Left ventricle myocardium inferior (tissue), 1 donor: Measurements from ENCODE around the gene ELAPOR1. TPM values are rescaled to one million over a fixed set of nuclear protein-coding genes. Genes with fewer than 3 reads are reported as not detected.
A peak's percentile ranks its signal among the peaks of the same experiment; 100 is the strongest.

Source experiments
- DNase-seq: peaks from one replicate; pipeline ENCODE4 v3.0.0-alpha.2; 2020
- H3K27ac ChIP-seq: fragments of 200-600 bp; replicated peaks from 2 replicates; pipeline ENCODE4 v1.8.0; 2021
- H3K27me3 ChIP-seq: fragments of 200-600 bp; 2 replicates; pipeline ENCODE4 v1.8.0; 2021; ENCODE audit warnings: low read depth
- H3K36me3 ChIP-seq: fragments of 200-600 bp; 2 replicates; pipeline ENCODE4 v1.8.0; 2021
- H3K4me1 ChIP-seq: fragments of 200-600 bp; 2 replicates; pipeline ENCODE4 v1.8.0; 2021
- H3K4me3 ChIP-seq: fragments of 200-600 bp; 2 replicates; pipeline ENCODE4 v1.8.0; 2021; ENCODE audit warnings: mild to moderate bottlenecking, moderate library complexity
- H3K9me3 ChIP-seq: fragments of 200-600 bp; replicated peaks from 2 replicates; pipeline ENCODE4 v1.8.0; 2021
- intact Hi-C: fragments of 100-400 bp; cut with micrococcal nuclease; formaldehyde crosslinking; loops from one replicate; pipeline ENCODE4 v1.11.0; 2022
- total RNA-seq: library from RNA; stranded (reverse); fragmentation: NEBNext Ultra II Directional; extraction: Animal tissue kit (Norgen Biotek cat#: 25700); gene quantifications from one replicate; pipeline ENCODE4 v1.2.1, GENCODE V29; 2021
- TF ChIP-seq, protein P1 (sequence below): fragments of 200-600 bp; IDR thresholded peaks from 2 replicates; pipeline ENCODE4 v1.8.0; 2021; ENCODE audit warnings: antibody characterized with exemption, mild to moderate bottlenecking, borderline replicate concordance
- donor health status: DM: no; HTN: yes; CAD: no; lungs with severe emphysema.

Gene ELAPOR1
- total RNA-seq, 1 donor from 2014 or later = 0.19 TPM

DNA sequence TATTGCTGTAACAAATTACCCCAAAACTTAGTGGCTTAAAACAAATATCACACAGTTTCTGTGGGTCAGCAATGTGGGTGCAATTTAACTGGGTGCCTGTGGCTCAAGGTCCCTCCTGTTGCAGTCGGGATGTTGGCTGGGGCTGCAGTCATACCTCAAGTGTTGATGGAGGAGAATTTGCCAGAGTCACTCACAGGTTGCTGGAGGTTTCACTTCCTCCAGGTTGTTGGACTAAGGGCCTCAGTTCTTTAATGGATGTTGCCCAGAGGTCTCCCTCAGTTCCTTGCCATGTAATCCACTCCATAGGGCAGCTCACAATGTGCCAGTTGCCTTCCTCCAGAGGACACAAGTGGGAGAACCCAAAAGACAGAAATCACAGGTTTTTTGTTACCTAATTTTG, 35.6 kb upstream of the ELAPOR1 start:
- no peak for DNase-seq
- H3K4me1 ChIP-seq = peaks cover 38% of the 10 kb centered on the region
- H3K36me3 ChIP-seq = peaks cover 6% of the 10 kb centered on the region
- peak overlapping the region; percentile 37 for H3K27ac ChIP-seq
- no peak overlapping the region for H3K4me3 ChIP-seq
- TF ChIP-seq, protein P1, sequence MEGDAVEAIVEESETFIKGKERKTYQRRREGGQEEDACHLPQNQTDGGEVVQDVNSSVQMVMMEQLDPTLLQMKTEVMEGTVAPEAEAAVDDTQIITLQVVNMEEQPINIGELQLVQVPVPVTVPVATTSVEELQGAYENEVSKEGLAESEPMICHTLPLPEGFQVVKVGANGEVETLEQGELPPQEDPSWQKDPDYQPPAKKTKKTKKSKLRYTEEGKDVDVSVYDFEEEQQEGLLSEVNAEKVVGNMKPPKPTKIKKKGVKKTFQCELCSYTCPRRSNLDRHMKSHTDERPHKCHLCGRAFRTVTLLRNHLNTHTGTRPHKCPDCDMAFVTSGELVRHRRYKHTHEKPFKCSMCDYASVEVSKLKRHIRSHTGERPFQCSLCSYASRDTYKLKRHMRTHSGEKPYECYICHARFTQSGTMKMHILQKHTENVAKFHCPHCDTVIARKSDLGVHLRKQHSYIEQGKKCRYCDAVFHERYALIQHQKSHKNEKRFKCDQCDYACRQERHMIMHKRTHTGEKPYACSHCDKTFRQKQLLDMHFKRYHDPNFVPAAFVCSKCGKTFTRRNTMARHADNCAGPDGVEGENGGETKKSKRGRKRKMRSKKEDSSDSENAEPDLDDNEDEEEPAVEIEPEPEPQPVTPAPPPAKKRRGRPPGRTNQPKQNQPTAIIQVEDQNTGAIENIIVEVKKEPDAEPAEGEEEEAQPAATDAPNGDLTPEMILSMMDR = no peak
- intact Hi-C loops = no loop called here
- H3K9me3 ChIP-seq = no peaks in the 10 kb centered on the region
- H3K27me3 ChIP-seq = no peaks in the 10 kb centered on the region

GRCh38 chr1:109079240-109079622, 34.7 kb upstream of the ELAPOR1 start:
- Histone ChIP-seq H3K27ac (peak overlapping the region; percentile 89), H3K27me3 (no peaks in the 10 kb centered on the region), H3K4me1 (peaks cover 38% of the 10 kb centered on the region), H3K4me3 (peak overlapping the region; percentile 34), H3K36me3 (no peaks in the 10 kb centered on the region), H3K9me3 (no peaks in the 10 kb centered on the region)
- DNase-seq = no peak
- intact Hi-C loops = no loop called here
- TF ChIP-seq, protein P1 = no peak

GRCh38 chr1:109080441-109081082, 33.4 kb upstream of the ELAPOR1 start:
- Histone ChIP-seq H3K27ac (peak overlapping the region; percentile 89), H3K27me3 (no peaks in the 10 kb centered on the region), H3K4me1 (peaks cover 24% of the 10 kb centered on the region), H3K4me3 (peak overlapping the region; percentile 34), H3K9me3 (no peaks in the 10 kb centered on the region), H3K36me3 (no peaks in the 10 kb centered on the region)
- TF ChIP-seq, protein P1 = no peak
- intact Hi-C loops = no loop called here
- DNase-seq = no peak

GRCh38 chr1:109083501-109083900, 30.4 kb upstream of the ELAPOR1 start:
- H3K4me1 ChIP-seq = peaks cover 15% of the 10 kb centered on the region
- DNase-seq = no peak
- H3K27ac ChIP-seq = no peak overlapping the region
- H3K9me3 ChIP-seq = no peaks in the 10 kb centered on the region
- no peaks in the 10 kb centered on the region for H3K27me3 ChIP-seq
- TF ChIP-seq, protein P1 = no peak
- no peak overlapping the region for H3K4me3 ChIP-seq
- intact Hi-C loops = no loop called here
- H3K36me3 ChIP-seq = no peaks in the 10 kb centered on the region

GRCh38 chr1:109083923-109084322, 30.0 kb upstream of the ELAPOR1 start:
- H3K36me3 ChIP-seq = no peaks in the 10 kb centered on the region
- no peak for DNase-seq
- H3K27ac ChIP-seq = no peak overlapping the region
- H3K9me3 ChIP-seq = no peaks in the 10 kb centered on the region
- H3K4me3 ChIP-seq = no peak overlapping the region
- TF ChIP-seq, protein P1 = no peak
- H3K4me1 ChIP-seq = peaks cover 14% of the 10 kb centered on the region
- H3K27me3 ChIP-seq = no peaks in the 10 kb centered on the region
- intact Hi-C loops = no loop called here
